GM23338 (cell line): Measurements from ENCODE around the gene SULT2B1. TPM values are rescaled to one million over a fixed set of nuclear protein-coding genes. Genes with fewer than 3 reads are reported as not detected.

Experiments
- ATAC-seq: fragments of 200-7000 bp; cut with Tn5 transposase; 3 replicates; pipeline ENCODE4 v1.9.1; 2020
- DNase-seq: peaks from one replicate; pipeline ENCODE4 v3.0.0-alpha.2; 2015; ENCODE audit warnings: low spot score
- H2AFZ ChIP-seq: fragments of 200-600 bp; sonication (generic); 2 replicates; pipeline ENCODE4 v1.8.0; 2016; ENCODE audit warnings: antibody characterized with exemption, mild to moderate bottlenecking, moderate library complexity
- H3F3A ChIP-seq: fragments of 200-600 bp; sonication (generic); replicated peaks from 2 replicates; pipeline ENCODE4 v1.8.0; 2017; ENCODE audit warnings: antibody characterized with exemption, mixed run types, low read depth
- H3K27ac ChIP-seq: fragments of 200-600 bp; sonication (generic); 2 replicates; pipeline ENCODE4 v1.6.1; 2016; ENCODE audit warnings: low read depth
- H3K27me3 ChIP-seq: fragments of 200-600 bp; sonication (generic); 2 replicates; pipeline ENCODE4 v1.8.0; 2016; ENCODE audit warnings: mild to moderate bottlenecking, mixed run types, moderate library complexity; ENCODE audit not compliant: insufficient read depth
- H3K36me3 ChIP-seq: fragments of 200-600 bp; sonication (generic); 2 replicates; pipeline ENCODE4 v1.8.0; 2016; ENCODE audit warnings: mild to moderate bottlenecking; ENCODE audit not compliant: insufficient read depth
- H3K4me1 ChIP-seq: fragments of 200-600 bp; sonication (generic); 2 replicates; pipeline ENCODE4 v1.8.0; 2016; ENCODE audit warnings: mild to moderate bottlenecking, moderate library complexity; ENCODE audit not compliant: insufficient read depth
- H3K4me2 ChIP-seq: fragments of 200-600 bp; sonication (generic); 2 replicates; pipeline ENCODE4 v1.7.1; 2017; ENCODE audit warnings: mixed run types
- H3K4me3 ChIP-seq: fragments of 200-600 bp; sonication (generic); 2 replicates; pipeline ENCODE4 v1.6.1; 2016; ENCODE audit warnings: mixed run types
- H3K79me2 ChIP-seq: fragments of 200-600 bp; sonication (generic); replicated peaks from 2 replicates; pipeline ENCODE4 v1.8.0; 2017; ENCODE audit warnings: mild to moderate bottlenecking; ENCODE audit not compliant: insufficient read depth
- H3K9me2 ChIP-seq: fragments of 200-600 bp; sonication (generic); 2 replicates; pipeline ENCODE4 v1.8.0; 2017; ENCODE audit not compliant: insufficient read depth
- H4K20me1 ChIP-seq: fragments of 200-600 bp; sonication (generic); replicated peaks from 2 replicates; pipeline ENCODE4 v1.8.0; 2017; ENCODE audit warnings: mild to moderate bottlenecking; ENCODE audit not compliant: insufficient read depth
- H3K27ac Mint-ChIP-seq: 2 replicates; pipeline ENCODE4 v1.8.0; 2020; ENCODE audit warnings: inconsistent platforms, mild to moderate bottlenecking, moderate library complexity, mixed read lengths
- H3K27me3 Mint-ChIP-seq: 3 replicates; pipeline ENCODE4 v1.8.0; 2022; ENCODE audit warnings: low read depth, mild to moderate bottlenecking, moderate library complexity, mixed read lengths, inconsistent platforms; ENCODE audit not compliant: insufficient read depth, poor library complexity
- H3K36me3 Mint-ChIP-seq: 3 replicates; pipeline ENCODE4 v1.8.0; 2021; ENCODE audit warnings: low read depth, mild to moderate bottlenecking, inconsistent platforms, moderate library complexity, mixed read lengths
- H3K4me1 Mint-ChIP-seq: 3 replicates; pipeline ENCODE4 v1.8.0; 2020; ENCODE audit warnings: mild to moderate bottlenecking, inconsistent platforms, mixed read lengths
- H3K4me3 Mint-ChIP-seq: 3 replicates; pipeline ENCODE4 v1.8.0; 2021; ENCODE audit warnings: moderate library complexity, mild to moderate bottlenecking, inconsistent platforms, mixed read lengths
- H3K9me3 Mint-ChIP-seq: 3 replicates; pipeline ENCODE4 v1.8.0; 2020; ENCODE audit warnings: moderate library complexity, mild to moderate bottlenecking, inconsistent platforms, mixed read lengths
- CREB1 ChIP-seq: fragments of 250-450 bp; sonication (Bioruptor Pico); IDR thresholded peaks from 2 replicates; pipeline ENCODE4 v1.5.0; 2020; ENCODE audit warnings: low read depth, mild to moderate bottlenecking, moderate library complexity
- NANOG ChIP-seq: IDR thresholded peaks from 2 replicates; pipeline ENCODE4 v1.6.1; 2016; ENCODE audit warnings: antibody characterized with exemption, borderline replicate concordance
- POLR2AphosphoS5 ChIP-seq: IDR thresholded peaks from 2 replicates; pipeline ENCODE4 v1.6.1; 2016; ENCODE audit warnings: antibody characterized with exemption, low read depth
- STAT1 ChIP-seq: IDR thresholded peaks from one replicate; pipeline ENCODE4 v1.6.1; 2016; ENCODE audit warnings: antibody characterized with exemption; ENCODE audit not compliant: unreplicated experiment
- ZNF331 ChIP-seq: fragments of 250-450 bp; sonication (Bioruptor Pico); IDR thresholded peaks from 2 replicates; pipeline ENCODE4 v1.5.0; 2020; ENCODE audit warnings: low read depth, mild to moderate bottlenecking, moderate library complexity
- ZNF462 ChIP-seq: fragments of 250-450 bp; sonication (Bioruptor Pico); IDR thresholded peaks from 2 replicates; pipeline ENCODE4 v1.5.0; 2020; ENCODE audit warnings: mild to moderate bottlenecking, moderate library complexity
- polyA plus RNA-seq: library from polyadenylated mRNA; unstranded; fragments of >200 nt; fragmentation: Nextera tagmentation; extraction: Ambion mirVana; gene quantifications from 2 replicates; pipeline ENCODE4 v1.2.1, GENCODE V29; 2016
- total RNA-seq: library from RNA; depleted of rRNA; stranded (reverse); fragments of >200 nt; shearing (Covaris generic); gene quantifications from 2 replicates; pipeline ENCODE4 v1.2.3, GENCODE V29; 2014

SULT2B1 gene
- total and polyA plus RNA-seq, 2 experiments from 2014 or later: 1.3 to 2.5 TPM

- Histone ChIP-seq H3K4me1 (peaks cover 13% of the 10 kb centered on the region; the same call in 1 of the 2 replicates), H3F3A (0 out of 2 replicates have a peak, but pooled peaks cover 2% of the 10 kb centered on the region), H3K27ac (no peak overlapping the region), H3K9me2 (peaks cover 3% of the 10 kb centered on the region), H3K4me3 (no peak overlapping the region), H3K36me3 (no peaks in the 10 kb centered on the region), H3K4me2 (no peak overlapping the region; the same call in 1 of the 2 replicates), H4K20me1 (no peaks in the 10 kb centered on the region), H2AFZ (peak overlapping the region; percentile 97), H3K27me3 (no peaks in the 10 kb centered on the region), H3K79me2 (no peaks in the 10 kb centered on the region)
- no peak overlapping the region for H3K27ac Mint-ChIP-seq
- H3K4me1 Mint-ChIP-seq: peaks cover 8% of the 10 kb centered on the region; the same call in 2 of the 3 replicates
- H3K4me3 Mint-ChIP-seq: no peak overlapping the region
- no peak for TF ChIP-seq ZNF331
- no peak for TF ChIP-seq NANOG
- H3K36me3 Mint-ChIP-seq: no peaks in the 10 kb centered on the region
- no peaks in the 10 kb centered on the region for H3K9me3 Mint-ChIP-seq
- peaks cover 11% of the 10 kb centered on the region for H3K27me3 Mint-ChIP-seq
- ATAC-seq (peak; percentile 41), DNase-seq (peak; percentile 46)
Measured at GRCh38 chr19:48543121-48543710, 8.8 kb upstream of the SULT2B1 start.

- Histone ChIP-seq H3K27ac (no peak overlapping the region), H4K20me1 (no peaks in the 10 kb centered on the region), H3K36me3 (no peaks in the 10 kb centered on the region), H3F3A (0 out of 2 replicates have a peak, but pooled peaks cover 2% of the 10 kb centered on the region), H3K27me3 (no peaks in the 10 kb centered on the region), H2AFZ (peak overlapping the region; percentile 81), H3K4me1 (peaks cover 13% of the 10 kb centered on the region; the same call in 1 of the 2 replicates), H3K79me2 (no peaks in the 10 kb centered on the region), H3K9me2 (peaks cover 7% of the 10 kb centered on the region), H3K4me2 (peak overlapping the region; percentile 51; the same call in 1 of the 2 replicates), H3K4me3 (no peak overlapping the region)
- H3K4me1 Mint-ChIP-seq: peaks cover 12% of the 10 kb centered on the region; the same call in 2 of the 3 replicates
- TF ChIP-seq ZNF462 (CRISPR knock-in tag) (no peak), STAT1 (no peak), CREB1 (CRISPR knock-in tag) (no peak), POLR2AphosphoS5 (peak; percentile 8; the same call in 1 of the 2 replicates)
- H3K36me3 Mint-ChIP-seq: no peaks in the 10 kb centered on the region
- H3K9me3 Mint-ChIP-seq: no peaks in the 10 kb centered on the region
- no peak overlapping the region for H3K4me3 Mint-ChIP-seq
- peak; percentile 81 for DNase-seq
- H3K27me3 Mint-ChIP-seq: peaks cover 11% of the 10 kb centered on the region
- peak; percentile 84 for ATAC-seq
- no peak overlapping the region for H3K27ac Mint-ChIP-seq
Measured at GRCh38 chr19:48544856-48545750, 6.9 kb upstream of the SULT2B1 start.
